HCT116 (cell line): ENCODE data around the gene SNX22. TPM values are rescaled to one million over a fixed set of nuclear protein-coding genes. Genes with fewer than 3 reads are reported as not detected.

Experiments
- ATAC-seq: fragments of 200-7000 bp; cut with Tn5 transposase; 2 replicates; pipeline ENCODE4 v1.9.1; 2020; ENCODE audit warnings: mild to moderate bottlenecking, moderate library complexity
- BruUV-seq: library from RNA; stranded (reverse); fragments of 400-500 nt; replicated peaks from 2 replicates; lab custom pipeline; 2021; lab: Mats Ljungman, UMichigan
- CTCF ChIA-PET: fragments of 300-600 bp; sonication (Branson Sonifier 250); formaldehyde crosslinking; loops from one replicate; lab custom pipeline; 2021; ENCODE audit warnings: antibody characterized with exemption; lab: Charles Lee
- POLR2A ChIA-PET: fragments of 300-600, 350-600 bp; sonication (Branson Sonifier 250); formaldehyde crosslinking; loops from one replicate; lab custom pipeline; 2021; ENCODE audit warnings: antibody characterized with exemption; lab: Charles Lee
- RAD21 ChIA-PET, 2 experiments: fragments of 300-600 bp; sonication (Branson Sonifier 250); formaldehyde crosslinking; loops; one replicate each; lab custom pipeline; 2023; ENCODE audit warnings: low total read pairs in 2 of 2; ENCODE audit not compliant: uncharacterized antibody in 2 of 2, unreplicated experiment in 2 of 2, low non-redundant PET in 1 of 2; lab: Charles Lee
- DNase-seq: peaks from one replicate; pipeline ENCODE4 v3.0.0-alpha.2; 2010; ENCODE audit warnings: low read depth, low spot score
- H2AFZ ChIP-seq: fragments of 200-600 bp; shearing (Covaris generic), sonication (generic); 2 replicates; pipeline ENCODE4 v1.6.1; 2017; ENCODE audit warnings: low read depth, mixed run types, mixed read lengths, antibody characterized with exemption, low read length; ENCODE audit not compliant: poor library complexity, severe bottlenecking
- H3K27ac ChIP-seq: 2 replicates; pipeline ENCODE4 v1.5.1; 2012; ENCODE audit warnings: low read depth, low read length
- H3K27me3 ChIP-seq: fragments of 200-600 bp; sonication (generic); 2 replicates; pipeline ENCODE4 v1.6.1; 2016; ENCODE audit warnings: mixed run types, low read length, mixed read lengths; ENCODE audit not compliant: insufficient read depth
- H3K36me3 ChIP-seq, 2 experiments: fragments of 200-500 bp in 1 of 2; fragments of 200-600 bp in 1 of 2; sonication (Bioruptor generic) in 1 of 2; sonication (generic) in 1 of 2; 2 replicates each; pipeline versions ENCODE4 v1.5.1 to v1.6.1; 2014 to 2016; ENCODE audit warnings: low read length in 2 of 2, inconsistent platforms in 1 of 2, mixed read lengths in 1 of 2, mixed run types in 1 of 2; ENCODE audit not compliant: insufficient read depth in 2 of 2, control insufficient read depth in 1 of 2
- H3K4me1 ChIP-seq, 2 experiments: fragments of 200-600 bp in 1 of 2; sonication (generic) in 1 of 2; 2 replicates each; pipeline versions ENCODE4 v1.5.1 to v1.6.1; 2012 to 2017; ENCODE audit warnings: low read length in 2 of 2, inconsistent platforms in 1 of 2, mild to moderate bottlenecking in 1 of 2, mixed read lengths in 1 of 2, mixed run types in 1 of 2, moderate library complexity in 1 of 2; ENCODE audit not compliant: insufficient read depth in 2 of 2, control insufficient read depth in 1 of 2
- H3K4me2 ChIP-seq: fragments of 200-600 bp; sonication (generic); 2 replicates; pipeline ENCODE4 v1.6.1; 2017; ENCODE audit warnings: mixed run types, low read length, mixed read lengths
- H3K4me3 ChIP-seq, 2 experiments: fragments of 200-600 bp in 1 of 2; sonication (generic) in 1 of 2; replicated peaks in 1 of 2; 2 replicates each; pipeline ENCODE4 v1.5.1; 2011 to 2016; ENCODE audit warnings: low read length in 2 of 2, control low read depth in 1 of 2, low read depth in 1 of 2, mild to moderate bottlenecking in 1 of 2, mixed read lengths in 1 of 2, mixed run types in 1 of 2
- H3K79me2 ChIP-seq: fragments of 200-600 bp; sonication (generic); 2 replicates; pipeline ENCODE4 v1.6.1; 2017; ENCODE audit warnings: mild to moderate bottlenecking, mixed run types, low read length, moderate library complexity, mixed read lengths; ENCODE audit not compliant: insufficient read depth
- H3K9ac ChIP-seq: fragments of 200-600 bp; sonication (generic); 2 replicates; pipeline ENCODE4 v1.6.1; 2016; ENCODE audit warnings: low read length, mixed read lengths
- H3K9me2 ChIP-seq: fragments of 200-600 bp; sonication (generic), shearing (Covaris generic); 2 replicates; pipeline ENCODE4 v1.6.1; 2017; ENCODE audit warnings: mixed run types, mild to moderate bottlenecking, moderate library complexity; ENCODE audit not compliant: insufficient read depth
- H3K9me3 ChIP-seq, 2 experiments: fragments of 200-500 bp in 1 of 2; fragments of 200-600 bp in 1 of 2; sonication (Bioruptor generic) in 1 of 2; sonication (generic) in 1 of 2; 2 replicates each; pipeline ENCODE4 v1.6.1; 2014 to 2017; ENCODE audit warnings: low read length in 2 of 2, mixed read lengths in 2 of 2, inconsistent platforms in 1 of 2, low read depth in 1 of 2, mild to moderate bottlenecking in 1 of 2, mixed run types in 1 of 2, moderate library complexity in 1 of 2; ENCODE audit not compliant: control insufficient read depth in 1 of 2, insufficient read depth in 1 of 2
- H4K20me1 ChIP-seq: fragments of 200-600 bp; sonication (generic), shearing (Covaris generic); 2 replicates; pipeline ENCODE4 v1.6.1; 2017; ENCODE audit warnings: mixed run types, mild to moderate bottlenecking, moderate library complexity; ENCODE audit not compliant: insufficient read depth
- CTCF ChIP-seq, 3 experiments: fragments of 200-600 bp in 1 of 3; sonication (generic) in 1 of 3; IDR thresholded peaks in 2 of 3; conservative IDR thresholded peaks in 1 of 3; 2 replicates each; pipeline ENCODE4 v1.5.1; 2012 to 2017; ENCODE audit warnings: low read depth in 2 of 3, low read length in 2 of 3, antibody characterized with exemption in 1 of 3, borderline replicate concordance in 1 of 3, control low read depth in 1 of 3, mild to moderate bottlenecking in 1 of 3, mixed read lengths in 1 of 3, mixed run types in 1 of 3, moderate library complexity in 1 of 3; ENCODE audit not compliant: insufficient read depth in 1 of 3
- EGR1 ChIP-seq: IDR thresholded peaks from 2 replicates; pipeline ENCODE4 v1.6.1; 2012; ENCODE audit warnings: low read depth
- EZH2phosphoT487 ChIP-seq: fragments of 200-600 bp; IDR thresholded peaks from 2 replicates; pipeline ENCODE4 v1.6.1; 2018; ENCODE audit warnings: antibody characterized with exemption, borderline replicate concordance
- JUND ChIP-seq: IDR thresholded peaks from 2 replicates; pipeline ENCODE4 v1.6.1; 2012
- MAX ChIP-seq: IDR thresholded peaks from 2 replicates; pipeline ENCODE4 v1.6.1; 2012
- POLR2AphosphoS5 ChIP-seq: IDR thresholded peaks from 2 replicates; pipeline ENCODE4 v1.6.1; 2011; ENCODE audit warnings: mild to moderate bottlenecking, low read depth, low read length, moderate library complexity
- intact Hi-C: fragments of 100-400 bp; cut with micrococcal nuclease; formaldehyde crosslinking; loops from 2 replicates; pipeline ENCODE4 v1.10.0; 2022
- total RNA-seq: library from RNA; stranded (reverse); gene quantifications from one replicate; pipeline ENCODE4 v1.2.1, GENCODE V29; 2021; ENCODE audit not compliant: unreplicated experiment

The SNX22 gene
- total RNA-seq, 1 experiment from 2014 or later, result 6.3 TPM

GRCh38 chr15:64162478-64162868 lies 10.9 kb downstream of the SNX22 start:
- intact Hi-C loops, result loop anchor here (2.0 kb wide), 2 partner anchors 224 to 518 kb away; partner anchors contain the start of gene TRIP4
- RAD21 ChIA-PET, result interaction anchor here in 1 of 2 experiments (1.3 to 1.4 kb wide), 2 partner anchors 9 to 194 kb away, joined by 3 read pairs; partner anchors contain the start of gene CSNK1G1
- Histone ChIP-seq H3K27ac (peak overlapping the region; percentile 68), H3K4me3 (peak overlapping the region; percentile 85 to 97), H3K9me3 (no peaks in the 10 kb centered on the region), H3K36me3 (peaks cover 23 to 31% of the 10 kb centered on the region in 2 experiments), H3K27me3 (no peaks in the 10 kb centered on the region), H3K4me2 (peak overlapping the region; percentile 97), H3K9ac (peak overlapping the region; percentile 88), H4K20me1 (no peaks in the 10 kb centered on the region; the same call in 1 of the 2 replicates), H2AFZ (no peak overlapping the region), H3K9me2 (no peaks in the 10 kb centered on the region), H3K4me1 (peaks cover 4 to 14% of the 10 kb centered on the region in 2 experiments; a peak in 3 of 4 replicates), H3K79me2 (peaks cover 47% of the 10 kb centered on the region)
- no TSS peak for BruUV-seq
- ATAC-seq (peak; percentile 54), DNase-seq (no peak)
- TF ChIP-seq POLR2AphosphoS5 (no peak), JUND (no peak), EZH2phosphoT487 (no peak), CTCF (IDR thresholded peaks at IDR 0.05 in 2 of 3, conservative IDR thresholded peaks at IDR 0.05 in 1 of 3; ENCODE audit: borderline replicate concordance in 1 of 3, insufficient read depth in 1 of 3, low read depth in 2 of 3, low read length in 2 of 3) (no peak), MAX (peak; percentile 34; the same call in 1 of the 2 replicates), EGR1 (no peak)
- CTCF ChIA-PET, result interaction anchor here (2.3 kb wide), 1 partner anchor 9 kb away, joined by 23 read pairs; no protein-coding TSS in a partner anchor
- POLR2A ChIA-PET, result interaction anchor here (1.0 to 2.5 kb wide), 4 partner anchors 9 to 225 kb away, joined by 3 to 12 read pairs (median 8); partner anchors contain the start of genes SNX22 and TRIP4
